GM23248 (cell line): ENCODE measurements around the gene PPP1R1C. TPM values are rescaled to one million over a fixed set of nuclear protein-coding genes. Genes with fewer than 3 reads are reported as not detected.

Source experiments
- DNase-seq: peaks from one replicate; pipeline ENCODE4 v3.0.0-alpha.2; 2015
- H2AFZ ChIP-seq: fragments of 200-600 bp; sonication (generic); 2 replicates; pipeline ENCODE4 v1.6.1; 2016; ENCODE audit warnings: antibody characterized with exemption
- H3F3A ChIP-seq: fragments of 200-600 bp; sonication (generic); 2 replicates; pipeline ENCODE4 v1.6.1; 2016; ENCODE audit warnings: mild to moderate bottlenecking, antibody characterized with exemption, mixed run types; ENCODE audit not compliant: insufficient read depth
- H3K27ac ChIP-seq: fragments of 200-600 bp; sonication (generic); 2 replicates; pipeline ENCODE4 v1.5.1; 2016; ENCODE audit warnings: mild to moderate bottlenecking
- H3K27me3 ChIP-seq: fragments of 200-600 bp; sonication (generic); replicated peaks from 2 replicates; pipeline ENCODE4 v1.6.1; 2016; ENCODE audit warnings: mild to moderate bottlenecking; ENCODE audit not compliant: insufficient read depth
- H3K36me3 ChIP-seq: fragments of 200-600 bp; sonication (generic); 2 replicates; pipeline ENCODE4 v1.6.1; 2016; ENCODE audit warnings: low read depth, mild to moderate bottlenecking
- H3K4me1 ChIP-seq: fragments of 200-600 bp; sonication (generic); 2 replicates; pipeline ENCODE4 v1.6.1; 2016; ENCODE audit warnings: mild to moderate bottlenecking; ENCODE audit not compliant: insufficient read depth
- H3K4me2 ChIP-seq: fragments of 200-600 bp; sonication (generic); one replicate; pipeline ENCODE4 v1.6.1; 2016; ENCODE audit warnings: mild to moderate bottlenecking; ENCODE audit not compliant: unreplicated experiment
- H3K4me3 ChIP-seq: fragments of 200-600 bp; sonication (generic); 2 replicates; pipeline ENCODE4 v1.5.1; 2016; ENCODE audit warnings: mild to moderate bottlenecking
- H3K79me2 ChIP-seq: fragments of 200-600 bp; sonication (generic); 2 replicates; pipeline ENCODE4 v1.6.1; 2016; ENCODE audit warnings: mild to moderate bottlenecking; ENCODE audit not compliant: insufficient read depth
- H3K9ac ChIP-seq: fragments of 200-600 bp; sonication (generic); 2 replicates; pipeline ENCODE4 v1.6.1; 2016; ENCODE audit warnings: mild to moderate bottlenecking
- H3K9me2 ChIP-seq: fragments of 200-600 bp; sonication (generic); 2 replicates; pipeline ENCODE4 v1.6.1; 2016; ENCODE audit warnings: mixed run types, mild to moderate bottlenecking, moderate library complexity; ENCODE audit not compliant: insufficient read depth
- H3K9me3 ChIP-seq: fragments of 200-600 bp; sonication (generic); one replicate; pipeline ENCODE4 v1.6.1; 2017; ENCODE audit warnings: low read depth
- H4K20me1 ChIP-seq: fragments of 200-600 bp; sonication (generic); 2 replicates; pipeline ENCODE4 v1.6.0; 2016; ENCODE audit not compliant: insufficient read depth
- EZH2 ChIP-seq: fragments of 200-600 bp; sonication (generic); IDR thresholded peaks from 2 replicates; pipeline ENCODE4 v1.6.1; 2018; ENCODE audit warnings: antibody characterized with exemption, mild to moderate bottlenecking; ENCODE audit not compliant: insufficient read depth, poor library complexity, severe bottlenecking
- EZH2phosphoT487 ChIP-seq: fragments of 200-600 bp; sonication (generic); IDR thresholded peaks from 2 replicates; pipeline ENCODE4 v1.6.1; 2018; ENCODE audit warnings: antibody characterized with exemption, moderate library complexity, mild to moderate bottlenecking, low read depth; ENCODE audit not compliant: insufficient read depth
- WGBS, 2 experiments: methylation state at CpG; one replicate each; pipeline ENCODE4 v1.1.6; 2015 to 2017; ENCODE audit warnings: low lambda C conversion rate in 2 of 2, low coverage in 1 of 2; ENCODE audit errors: missing lambda C conversion rate in 2 of 2; 5-methylcytosine and 5-hydroxymethylcytosine counted together
- in situ Hi-C: fragments of 300-500 bp; cut with MboI; formaldehyde crosslinking; loops from 2 replicates; pipeline ENCODE4 v1.15.0; 2020
- polyA plus RNA-seq: library from polyadenylated mRNA; unstranded; fragments of >200 nt; fragmentation: Nextera tagmentation; extraction: Ambion mirVana; gene quantifications from 2 replicates; pipeline ENCODE4 v1.2.1, GENCODE V29; 2016
- total RNA-seq: library from RNA; depleted of rRNA; stranded (reverse); fragments of >200 nt; shearing (Covaris generic); gene quantifications from 2 replicates; pipeline ENCODE4 v1.2.3, GENCODE V29; 2014

PPP1R1C gene
- total and polyA plus RNA-seq, 2 experiments from 2014 or later: not detected

- H3K27ac ChIP-seq: no peak overlapping the region
- in situ Hi-C loops: no loop called here
Measured at GRCh38 chr2:182110347-182110746, 124.7 kb downstream of the PPP1R1C start.

GRCh38 chr2:182113334-182113733 is 127.7 kb downstream of the PPP1R1C start:
- H3K36me3 ChIP-seq: no peaks in the 10 kb centered on the region
- no peak for DNase-seq
- H3K79me2 ChIP-seq: no peaks in the 10 kb centered on the region
- no peak overlapping the region for H3K4me3 ChIP-seq
- H3F3A ChIP-seq: no peaks in the 10 kb centered on the region
- H3K27me3 ChIP-seq: 0 out of 2 replicates have a peak, but pooled peaks cover 6% of the 10 kb centered on the region
- H3K4me1 ChIP-seq: no peaks in the 10 kb centered on the region
- no peaks in the 10 kb centered on the region for H3K9me2 ChIP-seq
- no peak for TF ChIP-seq EZH2phosphoT487
- TF ChIP-seq EZH2: no peak
- H2AFZ ChIP-seq: no peak overlapping the region
- no peak overlapping the region for H3K4me2 ChIP-seq
- H3K9ac ChIP-seq: no peak overlapping the region
- H4K20me1 ChIP-seq: no peaks in the 10 kb centered on the region
- no peaks in the 10 kb centered on the region for H3K9me3 ChIP-seq
- WGBS, 2 experiments: 36 to 45% methylated on average over 3 of the region's 3 CpGs
- in situ Hi-C loops: no loop called here
- H3K27ac ChIP-seq: no peak overlapping the region

More at GRCh38 chr2:182110347-182110746, 124.7 kb downstream of the PPP1R1C start:
- Histone ChIP-seq H3K9ac (no peak overlapping the region), H3F3A (no peaks in the 10 kb centered on the region), H3K36me3 (no peaks in the 10 kb centered on the region), H2AFZ (no peak overlapping the region), H3K9me3 (no peaks in the 10 kb centered on the region), H3K4me1 (no peaks in the 10 kb centered on the region), H4K20me1 (no peaks in the 10 kb centered on the region), H3K27me3 (0 out of 2 replicates have a peak, but pooled peaks cover 6% of the 10 kb centered on the region), H3K4me3 (no peak overlapping the region), H3K4me2 (no peak overlapping the region), H3K79me2 (no peaks in the 10 kb centered on the region), H3K9me2 (no peaks in the 10 kb centered on the region)
- DNase-seq: no peak
- WGBS, 2 experiments: 23 to 43% methylated on average over 1 of the region's 1 CpG
- TF ChIP-seq EZH2phosphoT487 (no peak), EZH2 (no peak)

GRCh38 chr2:182115258-182115657 is 129.6 kb downstream of the PPP1R1C start:
- no peaks in the 10 kb centered on the region for H3K36me3 ChIP-seq
- TF ChIP-seq EZH2phosphoT487 (no peak), EZH2 (no peak)
- in situ Hi-C loops: no loop called here

GRCh38 chr2:182116774-182117173 is 131.1 kb downstream of the PPP1R1C start:
- Histone ChIP-seq H2AFZ (no peak overlapping the region), H3K4me1 (no peaks in the 10 kb centered on the region), H3F3A (no peaks in the 10 kb centered on the region), H3K79me2 (no peaks in the 10 kb centered on the region), H3K27me3 (0 out of 2 replicates have a peak, but pooled peaks cover 6% of the 10 kb centered on the region), H4K20me1 (no peaks in the 10 kb centered on the region), H3K9me2 (no peaks in the 10 kb centered on the region), H3K27ac (no peak overlapping the region), H3K9ac (no peak overlapping the region), H3K4me3 (no peak overlapping the region), H3K36me3 (no peaks in the 10 kb centered on the region), H3K4me2 (no peak overlapping the region), H3K9me3 (no peaks in the 10 kb centered on the region)
- in situ Hi-C loops: no loop called here
- WGBS, 2 experiments: 91% methylated on average over 2 of the region's 2 CpGs
- TF ChIP-seq EZH2phosphoT487 (no peak), EZH2 (no peak)
- no peak for DNase-seq

More at GRCh38 chr2:182115258-182115657, 129.6 kb downstream of the PPP1R1C start:
- no peak for DNase-seq
- Histone ChIP-seq H3K4me2 (no peak overlapping the region), H3K27me3 (0 out of 2 replicates have a peak, but pooled peaks cover 6% of the 10 kb centered on the region), H4K20me1 (no peaks in the 10 kb centered on the region), H3K4me1 (no peaks in the 10 kb centered on the region), H3K4me3 (no peak overlapping the region), H2AFZ (no peak overlapping the region), H3K79me2 (no peaks in the 10 kb centered on the region), H3F3A (no peaks in the 10 kb centered on the region), H3K9me2 (no peaks in the 10 kb centered on the region), H3K9me3 (no peaks in the 10 kb centered on the region), H3K9ac (no peak overlapping the region), H3K27ac (no peak overlapping the region)

GRCh38 chr2:182117196-182117595 is 131.5 kb downstream of the PPP1R1C start:
- Histone ChIP-seq H3F3A (no peaks in the 10 kb centered on the region), H3K9ac (no peak overlapping the region), H3K36me3 (no peaks in the 10 kb centered on the region), H4K20me1 (no peaks in the 10 kb centered on the region), H3K9me2 (no peaks in the 10 kb centered on the region), H2AFZ (no peak overlapping the region), H3K27ac (no peak overlapping the region), H3K4me3 (no peak overlapping the region), H3K9me3 (no peaks in the 10 kb centered on the region), H3K79me2 (no peaks in the 10 kb centered on the region), H3K4me1 (no peaks in the 10 kb centered on the region), H3K27me3 (0 out of 2 replicates have a peak, but pooled peaks cover 6% of the 10 kb centered on the region), H3K4me2 (no peak overlapping the region)
- DNase-seq: no peak
- in situ Hi-C loops: no loop called here
- 52 to 65% methylated on average over 1 of the region's 1 CpG for WGBS, 2 experiments
- TF ChIP-seq EZH2 (no peak), EZH2phosphoT487 (no peak)
